NCI-H2196 treated with DMSO at 0.1 percent for 48 hours (cell line): ENCODE results near the gene MOK.
"Not testable (repeated sequence)": the region's sequence is repeated elsewhere in the genome, so short reads cannot be mapped to it uniquely, and the experiment has no call there.

Experiments
- DNase-seq: peaks from one replicate; lab custom pipeline; 2025; ENCODE audit not compliant: unreplicated experiment; lab: John Stamatoyannopoulos, UW

MOK gene

GRCh38 chr14:102321456-102322422, 16.8 kb upstream of the MOK start:
- DNase-seq: no peak

- no peak for DNase-seq
Measured at GRCh38 chr14:102320671-102321455, 15.9 kb upstream of the MOK start.

DNA sequence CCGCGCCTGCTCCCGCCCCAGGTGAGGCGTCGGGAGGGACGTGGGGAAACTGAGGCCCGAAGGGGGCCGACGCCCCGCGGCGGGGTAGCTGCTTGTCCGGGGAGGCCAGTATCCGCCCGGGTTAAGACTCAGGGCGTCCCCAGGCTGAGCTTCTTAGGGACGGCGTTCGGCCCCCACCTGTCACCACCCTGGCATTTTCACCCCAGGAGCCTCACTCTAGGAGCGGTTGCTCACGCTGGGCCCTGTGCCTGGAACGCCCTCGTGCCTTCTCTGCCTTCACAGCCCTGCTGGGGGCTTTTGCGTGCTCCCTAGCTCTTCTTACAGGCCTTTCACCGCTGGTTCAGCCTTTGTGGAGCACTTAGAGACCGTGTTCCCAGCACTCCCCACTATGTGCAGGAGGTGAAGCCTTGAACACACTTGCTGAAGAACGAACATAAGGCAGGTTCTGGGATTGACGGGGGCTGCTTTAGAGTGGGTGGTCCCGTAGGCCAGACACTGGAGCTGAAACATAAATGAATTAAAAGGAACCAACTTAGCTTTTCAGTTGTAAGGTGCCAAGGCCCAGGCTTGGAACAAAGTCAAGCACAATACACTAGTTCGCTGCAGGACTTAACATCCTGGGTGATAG, 15.2 kb upstream of the MOK start:
- DNase-seq: no peak

- peak; percentile 25 for DNase-seq
Measured at GRCh38 chr14:102319351-102320032, 14.5 kb upstream of the MOK start, which contains the start of gene ZNF839. TSS of gene ZNF839 (plus strand) at chr14:102319746. CDS start at chr14:102319766, 20 bp downstream.

DNA sequence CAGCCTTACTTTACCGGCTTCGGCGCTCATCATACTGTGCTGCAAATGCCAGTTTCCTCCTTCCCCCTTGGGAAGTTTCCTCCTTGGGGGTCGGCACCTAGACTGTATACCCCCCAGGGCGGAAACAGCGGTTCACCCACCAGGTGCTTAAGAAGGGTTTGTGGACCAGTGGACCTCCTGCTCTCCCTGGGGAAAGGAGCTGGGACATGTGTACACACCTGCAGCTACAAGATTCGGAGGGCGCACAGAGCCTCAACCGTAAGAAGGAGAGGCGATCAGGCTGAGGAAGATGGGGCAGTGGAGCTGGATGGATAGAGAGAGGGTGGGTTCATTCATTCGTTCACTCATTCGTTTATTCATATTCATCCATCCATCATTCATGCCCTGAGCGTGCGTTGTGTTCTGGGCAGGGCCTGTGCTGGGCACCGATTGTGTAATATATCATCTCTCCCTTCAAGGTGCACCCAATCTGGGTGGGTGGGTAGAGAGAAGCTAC, 13.9 kb upstream of the MOK start:
- no peak for DNase-seq

DNA sequence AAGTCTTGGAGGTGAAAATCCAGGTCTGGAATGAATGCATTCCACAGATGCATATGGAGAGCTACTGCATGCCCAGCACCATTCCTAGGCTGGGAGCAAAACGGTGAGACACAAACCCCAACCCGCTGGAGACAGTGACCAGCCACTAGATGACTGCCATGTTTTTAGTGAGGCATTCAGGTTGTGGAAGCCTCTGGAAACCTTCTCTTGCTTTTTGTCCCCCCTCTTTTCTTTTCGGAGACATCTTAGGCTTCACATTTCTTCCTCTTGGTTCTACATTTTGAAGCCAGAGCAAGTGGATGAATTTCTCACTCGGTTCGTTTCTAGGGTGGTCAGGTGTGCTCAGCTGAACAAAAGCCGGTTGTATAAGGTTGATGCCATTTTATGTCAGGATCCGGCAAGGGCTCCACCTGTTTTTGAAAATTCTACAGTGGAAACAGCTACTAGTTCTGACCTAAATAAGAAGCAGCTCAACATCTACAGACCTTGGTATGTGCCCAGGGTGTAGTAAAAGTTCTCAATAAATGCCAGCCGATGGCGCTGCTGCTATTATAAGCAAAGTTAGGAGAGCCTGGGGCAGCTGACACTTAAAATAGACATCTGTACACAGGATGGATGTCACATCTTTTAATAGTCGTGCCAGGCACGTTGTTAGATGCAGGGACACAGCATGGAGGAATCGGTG, 12.7 kb upstream of the MOK start:
- DNase-seq: no peak

DNA sequence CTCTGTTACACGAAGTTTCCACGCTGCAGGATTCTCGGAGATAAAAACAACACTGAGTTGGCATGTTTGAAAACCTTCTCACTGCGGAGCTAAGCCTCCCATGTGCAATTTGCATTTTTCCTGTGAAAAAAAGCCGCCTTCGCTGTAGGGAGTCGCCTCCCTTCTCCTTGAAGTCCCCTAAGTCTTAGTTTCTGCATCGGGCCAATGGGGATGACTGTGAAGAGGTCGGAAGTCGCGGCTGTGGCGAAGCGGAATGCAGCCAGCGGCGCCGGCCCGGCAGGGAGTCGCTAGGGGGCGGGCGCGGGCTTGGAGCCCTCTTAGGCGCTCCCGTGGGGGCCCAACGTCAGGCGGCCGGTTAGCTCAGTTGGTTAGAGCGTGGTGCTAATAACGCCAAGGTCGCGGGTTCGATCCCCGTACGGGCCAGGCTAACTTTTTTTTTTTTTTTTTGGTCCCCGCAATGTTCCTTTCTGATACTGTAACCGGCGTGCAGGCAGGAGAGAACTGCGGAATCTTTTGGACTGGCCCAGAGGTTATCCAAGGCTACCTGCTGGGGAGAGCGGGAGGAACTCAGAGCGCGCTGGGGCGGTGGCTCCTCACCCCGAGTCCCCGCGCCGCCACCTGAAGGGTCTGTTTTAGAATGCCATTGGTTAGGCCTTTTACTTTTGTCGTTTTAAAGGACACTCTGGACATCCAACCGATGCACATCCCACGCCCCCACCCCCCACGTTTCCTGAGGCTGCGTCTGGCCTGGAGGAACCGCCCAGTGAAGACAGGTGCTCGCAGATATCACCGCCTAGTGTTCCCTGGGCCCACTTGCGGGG, 12.0 kb upstream of the MOK start:
- DNase-seq: peak; percentile 37

- DNase-seq: no peak
Measured at GRCh38 chr14:102316338-102316742, 11.4 kb upstream of the MOK start.

GRCh38 chr14:102315121-102315520, 10.2 kb upstream of the MOK start:
- DNase-seq: no peak

DNA sequence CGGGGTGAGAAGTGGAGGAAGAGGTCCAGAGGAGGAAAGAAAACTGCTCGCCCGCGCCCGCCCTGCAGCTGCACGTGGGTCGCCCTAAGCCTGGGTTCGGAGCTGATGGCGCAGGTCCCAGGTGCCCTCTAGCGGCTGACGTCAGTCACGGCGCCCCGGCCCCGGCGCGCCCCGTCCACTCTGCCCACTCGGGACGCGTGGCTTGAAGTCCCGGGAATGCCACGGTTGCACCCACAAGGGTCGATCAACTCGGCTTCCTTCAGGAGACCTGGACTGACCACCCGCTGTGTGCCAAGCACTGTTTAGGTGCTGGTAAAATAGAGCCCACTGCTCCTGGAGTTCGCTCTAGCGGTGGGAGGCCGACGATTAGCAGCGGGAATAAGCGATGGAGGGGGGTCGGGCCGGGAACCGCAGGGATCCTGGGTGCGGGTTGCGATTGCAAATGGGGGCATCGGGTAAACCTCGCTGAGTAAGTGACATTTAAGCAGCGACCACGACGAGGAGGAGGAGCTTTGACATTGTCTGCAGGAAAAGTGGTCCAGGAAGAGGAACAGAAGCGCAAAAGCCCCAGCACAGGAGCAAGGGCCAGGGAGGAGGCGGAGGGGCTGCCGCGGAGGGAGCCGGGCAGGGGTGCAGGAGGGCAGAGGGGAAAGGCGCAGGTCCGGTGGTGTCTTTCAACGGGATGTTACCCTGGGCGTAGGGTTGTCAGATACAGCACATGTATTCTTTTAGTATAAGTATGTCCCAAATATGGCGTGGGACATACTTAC, 9.5 kb upstream of the MOK start:
- DNase-seq: peak; percentile 49

DNA sequence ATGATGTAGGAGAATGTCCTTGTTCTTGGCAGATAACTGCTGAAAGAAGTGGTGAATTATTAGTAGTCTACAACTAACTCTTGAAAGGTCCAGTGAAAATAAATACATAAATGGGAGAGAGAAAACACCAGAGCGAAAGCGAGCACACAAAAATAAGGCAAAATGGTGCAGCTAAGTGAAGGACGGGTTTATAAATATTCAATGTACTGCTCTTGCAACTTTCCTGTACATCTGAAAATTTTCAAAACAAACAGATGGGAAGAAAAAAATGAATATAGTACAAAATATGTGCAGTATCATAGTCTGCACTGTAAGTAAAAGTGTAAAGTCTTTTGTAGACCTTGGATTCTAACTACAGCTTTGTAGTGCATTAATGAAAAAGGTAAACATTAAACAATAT, 1.3 kb downstream of the MOK start:
- no peak for DNase-seq

DNA sequence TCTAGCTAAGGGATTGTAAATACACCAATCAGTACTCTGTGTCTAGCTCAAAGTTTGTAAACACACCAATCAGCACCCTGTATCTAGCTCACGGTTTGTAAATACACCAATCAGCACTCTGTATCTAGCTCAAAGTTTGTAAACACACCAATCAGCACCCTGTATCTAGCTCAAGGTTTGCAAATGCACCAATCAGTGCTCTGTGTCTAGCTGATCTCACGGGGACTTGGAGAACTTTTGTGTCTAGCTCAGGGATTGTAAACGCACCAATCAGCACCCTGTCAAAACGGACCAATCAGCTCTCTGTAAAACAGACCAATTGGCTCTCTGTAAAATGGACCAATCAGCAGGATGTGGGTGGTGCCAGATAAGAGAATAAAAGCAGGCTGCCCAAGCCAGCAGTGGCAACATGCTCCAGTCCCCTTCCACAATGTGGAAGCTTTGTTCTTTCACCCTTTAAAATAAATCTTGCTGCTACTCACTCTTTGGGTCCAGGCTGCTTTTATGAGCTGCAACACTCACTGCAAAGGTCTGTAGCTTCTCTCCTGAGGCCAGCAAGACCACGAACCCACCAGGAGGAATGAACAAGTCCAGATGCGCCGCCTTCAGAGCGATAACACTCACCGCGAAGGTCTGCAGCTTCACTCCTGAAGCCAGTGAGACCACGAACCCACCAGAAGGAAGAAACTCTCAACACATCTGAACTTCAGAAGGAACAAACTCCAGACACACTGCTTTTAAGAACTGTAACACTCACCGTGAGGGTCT, 6.5 kb downstream of the MOK start:
- not testable (repeated sequence) for DNase-seq

DNA sequence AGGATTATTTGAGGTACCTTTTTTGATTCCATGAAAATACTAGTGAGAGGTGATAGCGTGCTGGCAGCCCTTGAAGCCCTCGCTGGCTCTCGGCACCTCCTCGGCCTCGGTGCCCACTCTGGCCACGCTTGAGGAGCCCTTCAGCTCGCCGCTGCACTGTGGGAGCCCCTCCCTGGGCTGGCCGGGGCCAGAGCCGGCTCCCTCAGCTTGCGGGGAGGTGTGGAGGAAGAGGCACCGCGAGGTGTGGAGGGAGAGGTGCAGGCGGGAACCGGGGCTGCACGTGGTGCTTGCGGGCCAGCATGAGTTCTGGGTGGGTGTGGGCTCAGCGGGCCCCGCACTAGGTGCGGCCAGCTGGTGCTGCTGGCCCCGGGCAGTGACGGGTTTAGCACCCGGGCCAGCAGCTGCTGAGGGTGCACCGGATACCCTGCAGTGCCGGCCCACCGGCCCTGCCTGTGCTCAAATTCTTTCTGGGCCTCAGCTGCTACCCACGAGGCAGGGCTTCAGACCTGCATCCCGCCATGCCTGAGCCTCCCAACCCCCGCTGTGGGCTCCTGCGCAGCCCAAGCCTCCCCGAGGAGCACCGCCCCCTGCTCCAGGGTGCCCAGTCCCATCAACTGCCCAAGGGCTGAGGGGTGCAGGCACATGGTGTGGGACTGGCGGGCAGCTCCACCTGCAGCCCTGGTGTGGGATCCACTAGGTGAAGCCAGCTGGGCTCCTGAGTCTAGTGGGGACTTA, 7.4 kb downstream of the MOK start:
- DNase-seq: no peak

DNA sequence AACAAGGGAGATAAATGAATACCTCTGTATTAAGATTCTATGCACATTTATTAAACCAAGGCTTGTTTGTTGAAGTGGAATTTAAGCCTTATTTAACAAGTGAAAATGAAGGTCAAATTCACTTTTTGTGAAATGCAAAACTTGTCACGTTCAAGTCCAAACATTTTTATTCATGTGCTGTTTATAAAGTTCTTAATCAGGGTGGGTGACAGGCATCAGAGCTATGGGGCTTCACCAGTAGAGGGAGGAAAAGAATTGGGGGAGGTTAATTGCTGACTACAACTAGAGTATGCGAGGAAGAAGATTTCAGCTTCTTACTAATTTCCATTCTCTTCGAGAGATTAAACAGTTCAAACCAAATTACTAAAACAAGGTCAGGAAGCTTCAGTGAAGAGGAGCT, 9.7 kb downstream of the MOK start:
- DNase-seq: no peak

DNA sequence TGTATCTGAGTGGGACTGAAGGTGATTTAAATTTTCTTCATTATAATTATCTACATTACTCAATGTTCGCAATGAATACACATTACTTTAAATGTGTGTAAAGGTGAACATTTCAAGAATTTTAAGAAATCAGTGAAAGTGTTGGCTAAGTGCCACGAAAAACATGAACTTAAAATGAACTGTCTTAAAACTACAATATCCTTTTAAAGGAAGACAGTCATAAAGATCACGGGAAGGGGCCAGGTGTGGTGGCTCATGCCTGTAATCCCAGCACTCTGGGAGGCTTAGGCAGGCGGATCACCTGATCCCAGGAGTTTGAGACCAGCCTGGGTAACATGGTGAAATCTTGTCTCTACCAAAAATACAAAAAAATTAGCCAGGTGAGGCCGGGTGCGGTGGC, 11.2 kb downstream of the MOK start:
- no peak for DNase-seq

DNA sequence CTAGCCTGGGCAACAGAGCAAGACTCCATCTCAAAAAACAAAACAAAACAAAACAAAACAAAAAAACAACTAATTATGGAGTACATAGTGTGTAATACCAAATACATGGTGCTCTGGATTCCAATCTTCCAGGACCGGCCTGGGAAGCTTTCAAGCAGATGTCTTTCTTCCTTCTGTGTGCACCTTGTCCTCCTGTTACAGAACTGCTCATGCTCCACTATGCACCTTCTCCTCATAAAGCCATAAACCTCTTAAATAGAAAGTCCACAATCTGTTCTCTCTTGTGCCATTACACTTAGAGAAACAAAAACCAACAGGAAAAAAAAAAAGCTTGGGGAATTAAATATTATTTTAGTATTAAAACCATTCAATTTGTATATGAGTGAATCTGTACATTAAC, 12.5 kb downstream of the MOK start:
- DNase-seq: no peak

GRCh38 chr14:102288139-102288538, 16.8 kb downstream of the MOK start:
- no peak for DNase-seq
